ENCODE results near the gene PLA2G4A.
A peak's percentile ranks its signal among the peaks of the same experiment; 100 is the strongest.

The PLA2G4A gene

DNA sequence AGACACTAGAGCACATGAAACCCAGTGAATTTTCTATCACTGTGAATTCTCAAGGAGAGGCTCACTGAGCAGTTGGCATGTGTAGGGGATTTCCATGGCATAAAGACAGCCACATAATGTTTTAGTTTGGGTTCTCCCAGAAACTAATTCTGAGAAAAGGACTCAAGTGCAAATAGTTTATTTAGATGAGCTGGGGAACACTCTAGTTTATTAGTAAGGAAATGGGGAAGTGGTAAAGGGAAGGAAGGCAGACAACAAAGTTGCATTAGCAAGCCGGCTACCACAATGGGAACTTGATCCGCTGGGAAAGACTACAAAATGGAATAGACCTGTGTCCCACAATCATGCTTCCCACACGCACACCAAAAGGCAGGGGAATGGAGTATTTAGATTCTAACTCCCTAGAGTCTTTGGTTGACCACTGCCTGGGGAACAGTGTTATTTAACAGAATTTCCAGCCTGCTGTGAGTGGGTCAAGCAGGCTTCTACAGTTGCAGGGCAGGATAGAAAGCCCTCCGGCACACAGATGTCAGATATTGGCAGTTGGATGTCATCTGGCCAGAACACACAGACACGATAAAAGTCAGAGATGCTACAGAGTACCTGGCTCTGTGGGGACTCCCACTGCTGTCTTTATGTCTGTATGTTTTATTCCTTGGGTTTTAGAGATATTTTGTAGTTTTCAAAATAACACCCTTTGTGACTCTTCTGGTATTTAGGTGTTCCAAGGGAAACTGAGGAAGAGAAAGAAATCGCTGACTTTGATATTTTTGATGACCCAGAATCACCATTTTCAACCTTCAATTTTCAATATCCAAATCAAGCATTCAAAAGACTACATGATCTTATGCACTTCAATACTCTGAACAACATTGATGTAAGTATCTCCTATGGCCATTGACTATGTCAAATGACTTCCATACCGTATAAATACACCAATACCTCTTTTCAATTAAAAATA is 150.1 kb downstream of the PLA2G4A start:
- DNase-seq (ENCODE audit: low spot score), result no peak

DNA sequence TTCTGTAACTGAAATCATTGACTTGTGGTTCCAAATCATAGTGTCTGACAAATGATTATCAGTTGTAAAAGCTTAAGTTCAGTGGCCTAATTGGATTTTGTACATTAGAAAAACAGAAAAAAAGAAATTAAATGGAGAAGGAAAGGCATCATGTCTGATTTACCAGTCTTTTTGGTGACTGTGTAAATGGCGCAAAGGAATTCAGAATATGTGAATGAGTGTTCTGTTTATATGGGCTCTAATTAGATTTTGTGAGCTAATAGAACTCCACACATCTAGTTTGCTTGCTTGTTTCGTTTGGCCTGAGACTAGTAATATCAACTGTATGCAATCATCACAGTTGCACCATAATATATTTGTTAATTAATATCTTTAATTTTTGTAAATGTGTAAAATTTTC is 151.7 kb downstream of the PLA2G4A start:
- no peak for DNase-seq (ENCODE audit: low spot score)

DNA sequence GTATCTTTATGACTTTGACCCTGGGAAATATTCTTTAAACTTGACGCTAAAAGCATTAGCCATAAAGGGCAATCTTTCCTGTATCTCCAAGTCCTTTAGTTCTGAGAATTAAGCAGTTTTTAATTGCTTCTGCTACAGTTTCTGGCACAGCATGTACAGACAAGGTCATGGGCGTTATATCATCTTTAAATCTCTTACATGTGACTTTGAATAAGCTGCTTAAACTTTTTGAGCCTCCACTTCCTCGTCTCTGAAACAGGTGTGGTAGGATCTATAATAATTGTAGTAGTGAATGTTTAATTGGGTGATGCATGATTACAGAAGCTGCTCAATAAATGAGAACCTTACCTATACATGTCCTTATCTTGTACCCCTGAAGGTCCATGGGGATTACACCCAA is 153.4 kb downstream of the PLA2G4A start:
- DNase-seq (ENCODE audit: low spot score), result no peak

GRCh38 chr1:186983327-186983726 is 154.6 kb downstream of the PLA2G4A start:
- DNase-seq (ENCODE audit: low spot score), result peak; percentile 17

- no peak for DNase-seq (ENCODE audit: low spot score)
Observed at GRCh38 chr1:186984959-186985358, 156.2 kb downstream of the PLA2G4A start.

GRCh38 chr1:186985889-186986491 is 157.2 kb downstream of the PLA2G4A start:
- peak; percentile 51 for DNase-seq (ENCODE audit: low spot score)

DNA sequence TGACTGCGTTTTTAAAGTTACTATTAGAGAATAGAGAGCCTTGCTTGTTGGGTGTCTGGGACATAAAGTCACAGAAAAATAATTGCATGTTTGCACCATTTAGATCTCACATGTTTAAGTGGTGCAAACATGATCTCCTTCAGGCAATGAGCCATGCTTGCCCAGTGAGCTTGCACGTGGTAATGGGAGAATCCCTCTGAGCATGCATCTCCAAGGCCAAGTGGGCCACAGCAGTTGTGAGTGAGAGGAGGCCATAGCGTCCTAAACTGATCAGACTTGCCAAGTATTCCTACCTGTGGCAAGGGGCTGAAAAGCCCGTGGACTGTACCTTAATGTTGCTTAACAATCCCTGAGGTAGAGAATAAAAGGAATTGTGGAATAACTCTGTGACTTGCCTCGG is 158.3 kb downstream of the PLA2G4A start:
- no peak for DNase-seq (ENCODE audit: low spot score)

- no peak for DNase-seq (ENCODE audit: low spot score)
Observed at GRCh38 chr1:186987769-186988168, 159.0 kb downstream of the PLA2G4A start.

DNA sequence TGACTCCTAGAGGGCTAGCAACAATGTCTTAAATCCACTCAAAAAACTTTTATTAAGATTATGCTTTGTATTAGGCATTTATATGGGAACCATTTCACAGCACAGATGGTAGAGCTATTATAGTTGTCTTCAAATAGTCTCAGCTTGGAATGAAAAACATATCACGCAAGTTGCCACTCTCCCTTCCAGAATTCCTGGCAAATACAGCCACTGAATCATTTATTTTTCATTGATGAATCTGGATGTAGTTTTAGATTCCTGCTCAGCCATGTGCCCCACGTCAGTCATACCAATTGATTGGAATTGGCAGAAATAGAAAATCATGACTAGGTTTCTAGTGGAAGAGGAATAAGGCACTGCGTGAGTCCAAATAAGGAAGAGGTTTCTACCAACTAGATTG is 165.2 kb downstream of the PLA2G4A start:
- no peak for DNase-seq (ENCODE audit: low spot score)

- DNase-seq (ENCODE audit: low spot score), result no peak
Observed at GRCh38 chr1:186994897-186995296, 166.1 kb downstream of the PLA2G4A start.

GRCh38 chr1:186996816-186997215 is 168.1 kb downstream of the PLA2G4A start:
- DNase-seq (ENCODE audit: low spot score), result no peak

DNA sequence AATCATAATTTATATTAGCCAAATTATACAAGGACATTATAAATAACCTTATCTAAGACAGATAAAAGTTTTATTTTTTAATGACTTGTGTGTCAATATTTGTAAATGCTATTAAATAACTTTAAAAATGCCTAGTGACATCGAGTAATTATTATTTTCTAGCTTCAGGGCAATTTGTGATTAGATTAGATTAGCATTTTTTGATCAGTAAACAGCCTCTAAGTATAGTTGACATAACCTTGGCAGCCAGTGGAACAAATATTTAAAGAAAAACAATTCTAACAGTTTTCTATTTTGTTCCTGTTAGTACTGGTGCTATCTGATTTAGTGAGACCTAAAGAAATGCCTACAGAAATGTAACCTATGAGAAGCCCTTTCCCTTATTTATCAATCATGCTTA is 169.1 kb downstream of the PLA2G4A start:
- DNase-seq (ENCODE audit: low spot score), result no peak

DNA sequence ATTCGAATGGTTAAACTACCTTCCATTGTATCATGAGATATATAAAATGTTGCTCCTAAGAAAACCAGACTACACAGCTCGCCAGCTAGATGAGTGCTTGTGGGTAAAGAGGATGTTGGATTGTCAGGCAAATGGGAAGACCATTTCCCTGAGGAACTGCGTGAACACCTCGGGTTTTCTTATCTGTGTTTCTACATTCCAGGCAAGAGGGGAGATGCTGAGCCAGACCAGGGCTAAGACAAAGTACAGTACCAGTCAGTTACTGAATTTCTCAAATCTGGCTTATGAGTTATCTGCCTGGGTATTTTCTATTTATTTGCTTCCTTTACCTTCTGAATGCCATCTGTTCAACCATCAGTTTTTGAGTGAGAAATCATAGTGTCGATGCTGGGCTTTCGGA is 170.8 kb downstream of the PLA2G4A start:
- no peak for DNase-seq (ENCODE audit: low spot score)

DNA sequence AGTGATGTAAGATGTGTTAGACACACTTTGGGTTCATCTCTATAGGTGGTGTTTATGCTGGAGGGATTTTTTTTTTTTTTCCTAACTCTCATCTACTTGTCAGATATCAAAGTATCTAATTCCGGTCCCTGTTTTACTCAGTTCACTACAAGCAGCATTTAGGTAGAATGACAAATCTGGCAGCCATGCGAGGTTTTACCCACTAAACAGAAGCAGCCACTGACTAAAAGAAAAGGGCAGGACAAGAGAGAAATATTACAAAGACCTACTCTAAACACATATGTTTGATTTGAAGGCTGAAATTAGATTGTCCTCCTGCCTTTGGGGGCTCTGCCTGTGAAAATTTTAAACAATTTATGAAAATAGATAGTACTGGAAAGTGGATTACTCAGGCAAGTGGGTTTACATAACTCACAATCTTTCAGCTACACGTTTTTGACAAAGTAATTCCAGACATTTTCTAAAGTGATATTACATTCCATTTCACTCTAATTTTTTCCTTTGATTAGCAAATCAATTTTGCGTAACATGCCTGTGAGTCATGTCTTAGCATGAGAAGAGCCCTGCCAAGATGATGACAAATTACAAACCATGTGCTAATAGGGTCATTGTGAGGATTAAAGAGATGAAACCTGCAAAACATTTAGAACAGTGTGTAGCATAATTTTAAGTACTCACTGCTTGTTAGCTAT is 172.6 kb downstream of the PLA2G4A start:
- DNase-seq (ENCODE audit: low spot score), result peak; percentile 61

GRCh38 chr1:187003353-187003752 is 174.6 kb downstream of the PLA2G4A start:
- no peak for DNase-seq (ENCODE audit: low spot score)

GRCh38 chr1:187006896-187007295 is 178.1 kb downstream of the PLA2G4A start:
- no peak for DNase-seq (ENCODE audit: low spot score)

DNA sequence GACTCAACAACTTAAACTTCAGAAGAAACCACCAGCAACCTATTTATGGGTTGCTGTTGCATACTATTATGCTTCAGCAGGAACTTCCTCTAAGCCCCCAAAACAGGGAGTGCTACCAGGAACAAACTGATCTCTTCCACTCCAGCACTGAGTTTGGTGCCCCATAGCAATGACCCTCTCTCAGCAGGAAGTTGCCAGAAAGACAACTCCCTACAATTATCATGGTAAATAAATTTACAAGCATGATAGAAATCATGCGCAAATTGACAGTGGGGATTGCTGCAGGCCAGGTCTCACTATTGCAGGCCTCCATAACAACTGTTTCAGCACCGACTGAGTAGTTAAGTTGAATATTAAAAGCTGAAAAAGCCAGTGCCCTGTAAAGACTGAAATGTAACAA is 180.6 kb downstream of the PLA2G4A start:
- DNase-seq (ENCODE audit: low spot score), result no peak

GRCh38 chr1:187010571-187011309 is 182.0 kb downstream of the PLA2G4A start:
- DNase-seq (ENCODE audit: low spot score), result no peak

DNA sequence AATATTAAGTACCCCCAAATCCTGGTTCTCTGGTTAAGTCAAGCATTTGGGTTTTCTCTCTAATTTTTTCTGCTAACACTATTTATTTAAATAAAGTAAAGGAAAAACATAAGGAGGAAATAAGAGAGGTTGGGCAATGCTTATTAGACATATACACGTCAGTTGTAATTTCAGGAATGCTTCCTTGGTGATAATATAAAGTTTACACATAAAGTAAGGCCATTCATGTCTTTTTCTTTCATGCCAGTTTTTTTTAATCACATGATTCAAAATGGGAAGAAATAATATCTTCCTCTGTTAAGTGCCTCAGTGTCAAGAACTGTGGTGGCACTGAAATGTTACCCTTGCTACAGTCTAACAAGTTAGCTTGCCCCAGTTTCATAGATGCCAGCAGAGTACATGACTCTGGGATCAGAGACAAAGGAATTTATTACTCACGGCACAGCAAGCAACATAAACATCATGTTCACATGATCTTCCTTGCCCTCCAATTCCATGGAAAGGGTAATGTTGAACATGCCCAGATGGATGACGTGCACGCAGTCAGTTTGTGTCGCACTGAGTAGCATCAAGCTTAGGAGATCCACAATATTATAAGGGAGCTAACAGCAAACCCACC is 184.9 kb downstream of the PLA2G4A start:
- no peak for DNase-seq (ENCODE audit: low spot score)

GRCh38 chr1:187018291-187018690 is 189.5 kb downstream of the PLA2G4A start:
- no peak for DNase-seq (ENCODE audit: low spot score)

DNA sequence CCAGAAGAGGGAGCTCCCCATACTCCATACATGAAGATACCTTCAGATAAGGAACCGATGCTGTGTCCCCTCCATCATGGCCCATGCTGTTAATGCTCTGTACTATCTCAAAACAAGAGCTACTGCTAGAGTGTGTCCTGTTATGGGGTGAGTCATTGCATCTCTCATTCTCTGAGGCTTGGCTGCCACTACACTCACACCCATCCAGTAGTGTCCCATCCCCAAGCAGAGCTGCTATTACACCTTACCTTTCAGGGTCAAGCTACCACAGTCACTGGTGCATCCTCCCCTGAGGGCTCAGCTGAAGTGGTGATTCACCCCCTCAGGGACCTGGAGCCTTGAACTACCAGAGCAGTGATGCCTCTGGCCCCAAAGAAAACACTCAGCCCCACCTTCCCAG is 198.5 kb downstream of the PLA2G4A start:
- DNase-seq (ENCODE audit: low spot score), result no peak

All from AG20443 (cell line).